Body of pancreas (tissue), 4 donors: ENCODE data around the gene GEMIN2. TPM values are rescaled to one million over a fixed set of nuclear protein-coding genes. Genes with fewer than 3 reads are reported as not detected.
"Not testable (repeated sequence)": the region's sequence is repeated elsewhere in the genome, so short reads cannot be mapped to it uniquely, and the experiment has no call there.

Experiments used
- ATAC-seq: fragments of 150-250 bp; one replicate; pipeline ENCODE4 v1.9.1; 2016
- DNase-seq, 4 donors: peaks; one replicate each; pipeline ENCODE4 v3.0.0-alpha.2; 2019
- H3K27ac ChIP-seq, 4 donors: fragments of 200-600 bp; sonication (generic); 1 replicate in 3 of 4; 2 replicates in 1 of 4; pipeline versions ENCODE4 v1.5.1 to v1.6.1; 2016 to 2019; ENCODE audit warnings: mild to moderate bottlenecking in 1 of 4, mixed read lengths in 1 of 4, moderate library complexity in 1 of 4
- H3K27me3 ChIP-seq, 2 donors: fragments of 200-600 bp; sonication (generic); one replicate each; pipeline ENCODE4 v1.6.0; 2016; ENCODE audit warnings: mild to moderate bottlenecking in 1 of 2
- H3K36me3 ChIP-seq, 2 donors: fragments of 200-600 bp; sonication (generic); replicated peaks in 1 of 2; 2 replicates each; pipeline ENCODE4 v1.5.1; 2016; ENCODE audit warnings: low read depth in 2 of 2; ENCODE audit not compliant: insufficient read depth in 1 of 2
- H3K4me1 ChIP-seq: fragments of 200-600 bp; sonication (generic); one replicate; pipeline ENCODE4 v1.6.0; 2016
- H3K4me3 ChIP-seq, 2 donors: fragments of 200-600 bp; sonication (generic); 1 replicate in 1 of 2; 2 replicates in 1 of 2; pipeline ENCODE4 v1.5.1; 2016 to 2019
- H3K9me3 ChIP-seq, 3 donors: fragments of 200-600 bp; sonication (generic); 1 replicate in 2 of 3; 2 replicates in 1 of 3; pipeline ENCODE4 v1.5.1; 2016
- POLR2A ChIP-seq, 3 donors: fragments of 450-650 bp; IDR thresholded peaks; one replicate each; pipeline ENCODE4 v1.6.1; 2016; ENCODE audit warnings: antibody characterized with exemption in 3 of 3, mild to moderate bottlenecking in 2 of 3
- WGBS, 2 donors: methylation state at CpG; one replicate each; pipeline ENCODE4 v1.1.5; 2017; 5-methylcytosine and 5-hydroxymethylcytosine counted together
- intact Hi-C: fragments of 100-400 bp; cut with DNase I; formaldehyde crosslinking; loops from one replicate; pipeline ENCODE4 v1.15.1; 2023
- total RNA-seq, 2 donors: library from RNA; depleted of rRNA; stranded (reverse); fragments of >200 nt; gene quantifications; one replicate each; pipeline ENCODE4 v1.1.0, GENCODE V29; 2016
- TF ChIP-seq, protein P1 (sequence below), 7 experiments: fragments of 450-650 bp in 4 of 7; fragments of 200-600 bp in 3 of 7; sonication (generic) in 3 of 7; IDR thresholded peaks; one replicate each; pipeline ENCODE4 v1.5.1; 2016 to 2019; ENCODE audit warnings: antibody characterized with exemption in 7 of 7

Gene GEMIN2
- total RNA-seq, 2 donors from 2014 or later, result 2.3 to 11.4 TPM

DNA sequence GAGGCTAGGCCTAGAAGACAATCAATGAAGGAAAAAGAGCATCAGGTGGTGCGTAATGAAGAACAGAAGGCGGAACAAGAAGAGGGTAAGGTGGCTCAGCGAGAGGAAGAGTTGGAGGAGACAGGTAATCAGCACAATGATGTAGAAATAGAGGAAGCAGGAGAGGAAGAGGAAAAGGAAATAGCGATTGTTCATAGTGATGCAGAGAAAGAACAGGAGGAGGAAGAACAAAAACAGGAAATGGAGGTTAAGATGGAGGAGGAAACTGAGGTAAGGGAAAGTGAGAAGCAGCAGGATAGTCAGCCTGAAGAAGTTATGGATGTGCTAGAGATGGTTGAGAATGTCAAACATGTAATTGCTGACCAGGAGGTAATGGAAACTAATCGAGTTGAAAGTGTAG, 66.4 kb downstream of the GEMIN2 start:
- peaks cover 29 to 48% of the 10 kb centered on the region in 2 donors for H3K36me3 ChIP-seq
- H3K4me3 ChIP-seq, result no peak overlapping the region
- intact Hi-C loops, result no loop called here
- TF ChIP-seq POLR2A (IDR thresholded peaks at IDR 0.05), result no peak
- TF ChIP-seq, protein P1, sequence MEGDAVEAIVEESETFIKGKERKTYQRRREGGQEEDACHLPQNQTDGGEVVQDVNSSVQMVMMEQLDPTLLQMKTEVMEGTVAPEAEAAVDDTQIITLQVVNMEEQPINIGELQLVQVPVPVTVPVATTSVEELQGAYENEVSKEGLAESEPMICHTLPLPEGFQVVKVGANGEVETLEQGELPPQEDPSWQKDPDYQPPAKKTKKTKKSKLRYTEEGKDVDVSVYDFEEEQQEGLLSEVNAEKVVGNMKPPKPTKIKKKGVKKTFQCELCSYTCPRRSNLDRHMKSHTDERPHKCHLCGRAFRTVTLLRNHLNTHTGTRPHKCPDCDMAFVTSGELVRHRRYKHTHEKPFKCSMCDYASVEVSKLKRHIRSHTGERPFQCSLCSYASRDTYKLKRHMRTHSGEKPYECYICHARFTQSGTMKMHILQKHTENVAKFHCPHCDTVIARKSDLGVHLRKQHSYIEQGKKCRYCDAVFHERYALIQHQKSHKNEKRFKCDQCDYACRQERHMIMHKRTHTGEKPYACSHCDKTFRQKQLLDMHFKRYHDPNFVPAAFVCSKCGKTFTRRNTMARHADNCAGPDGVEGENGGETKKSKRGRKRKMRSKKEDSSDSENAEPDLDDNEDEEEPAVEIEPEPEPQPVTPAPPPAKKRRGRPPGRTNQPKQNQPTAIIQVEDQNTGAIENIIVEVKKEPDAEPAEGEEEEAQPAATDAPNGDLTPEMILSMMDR (IDR thresholded peaks at IDR 0.05), result no peak
- no peak for DNase-seq
- WGBS, 2 donors, result 87 to 88% methylated on average over 5 of the region's 5 CpGs
- H3K4me1 ChIP-seq, result peaks cover 18% of the 10 kb centered on the region
- no peak overlapping the region for H3K27ac ChIP-seq
- no peaks in the 10 kb centered on the region for H3K27me3 ChIP-seq
- ATAC-seq, result no peak
- H3K9me3 ChIP-seq, result no peaks in the 10 kb centered on the region

DNA sequence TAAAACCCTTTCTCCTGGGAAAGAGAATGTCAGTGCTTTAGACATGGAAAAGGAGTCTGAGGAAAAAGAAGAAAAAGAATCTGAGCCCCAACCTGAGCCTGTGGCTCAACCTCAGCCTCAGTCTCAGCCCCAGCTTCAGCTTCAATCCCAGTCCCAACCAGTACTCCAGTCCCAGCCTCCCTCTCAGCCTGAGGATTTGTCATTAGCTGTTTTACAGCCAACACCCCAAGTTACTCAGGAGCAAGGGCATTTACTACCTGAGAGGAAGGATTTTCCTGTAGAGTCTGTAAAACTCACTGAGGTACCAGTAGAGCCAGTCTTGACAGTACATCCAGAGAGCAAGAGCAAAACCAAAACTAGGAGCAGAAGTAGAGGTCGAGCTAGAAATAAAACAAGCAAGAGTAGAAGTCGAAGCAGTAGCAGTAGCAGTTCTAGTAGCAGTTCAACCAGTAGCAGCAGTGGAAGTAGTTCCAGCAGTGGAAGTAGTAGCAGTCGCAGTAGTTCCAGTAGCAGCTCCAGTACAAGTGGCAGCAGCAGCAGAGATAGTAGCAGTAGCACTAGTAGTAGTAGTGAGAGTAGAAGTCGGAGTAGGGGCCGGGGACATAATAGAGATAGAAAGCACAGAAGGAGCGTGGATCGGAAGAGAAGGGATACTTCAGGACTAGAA, 67.0 kb downstream of the GEMIN2 start:
- ATAC-seq, result no peak
- WGBS, 2 donors, result 89 to 97% methylated on average over 7 of the region's 7 CpGs
- Histone ChIP-seq H3K36me3 (peaks cover 29 to 48% of the 10 kb centered on the region in 2 donors), H3K4me3 (no peak overlapping the region), H3K27ac (no peak overlapping the region), H3K4me1 (peaks cover 14% of the 10 kb centered on the region), H3K9me3 (no peaks in the 10 kb centered on the region), H3K27me3 (no peaks in the 10 kb centered on the region)
- DNase-seq, result no peak
- TF ChIP-seq, protein P1 (IDR thresholded peaks at IDR 0.05), result no peak
- no peak for TF ChIP-seq POLR2A (IDR thresholded peaks at IDR 0.05)
- intact Hi-C loops, result no loop called here

GRCh38 chr14:39181693-39182047, 67.5 kb downstream of the GEMIN2 start:
- no peak for ATAC-seq
- peaks cover 9% of the 10 kb centered on the region for H3K4me1 ChIP-seq
- H3K9me3 ChIP-seq, result no peaks in the 10 kb centered on the region
- peaks cover 27 to 48% of the 10 kb centered on the region in 2 donors for H3K36me3 ChIP-seq
- no peak for DNase-seq
- no peak overlapping the region for H3K4me3 ChIP-seq
- H3K27me3 ChIP-seq, result no peaks in the 10 kb centered on the region
- TF ChIP-seq, protein P1 (IDR thresholded peaks at IDR 0.05), result no peak
- no peak for TF ChIP-seq POLR2A (IDR thresholded peaks at IDR 0.05)
- intact Hi-C loops, result no loop called here
- H3K27ac ChIP-seq, result no peak overlapping the region
- 75 to 77% methylated on average over 5 of the region's 5 CpGs for WGBS, 2 donors

- no peaks in the 10 kb centered on the region for H3K4me1 ChIP-seq
- no peak for ATAC-seq
- H3K9me3 ChIP-seq, result no peaks in the 10 kb centered on the region
- TF ChIP-seq POLR2A (IDR thresholded peaks at IDR 0.05), result no peak
- TF ChIP-seq, protein P1 (IDR thresholded peaks at IDR 0.05), result no peak
- H3K4me3 ChIP-seq, result no peak overlapping the region
- H3K27ac ChIP-seq, result no peak overlapping the region
- peaks cover 17 to 38% of the 10 kb centered on the region in 2 donors for H3K36me3 ChIP-seq
- intact Hi-C loops, result no loop called here
- no peaks in the 10 kb centered on the region for H3K27me3 ChIP-seq
- 96 to 97% methylated on average over 1 of the region's 1 CpG for WGBS, 2 donors
- DNase-seq, result no peak
These were observed 68.9 kb downstream of the GEMIN2 start for GRCh38 chr14:39182770-39183684.

GRCh38 chr14:39183685-39184003, 69.5 kb downstream of the GEMIN2 start:
- DNase-seq, H3K4me1 ChIP-seq, intact Hi-C loops, H3K4me3 ChIP-seq, ATAC-seq, H3K27me3 ChIP-seq, H3K27ac ChIP-seq, H3K9me3 ChIP-seq: not testable (repeated sequence)
- H3K36me3 ChIP-seq, result peaks cover 17 to 34% of the 10 kb centered on the region in 2 donors
- 91 to 92% methylated on average over 5 of the region's 5 CpGs for WGBS, 2 donors
